HL-60 (cell line): ENCODE results near the gene TBC1D22A.

Experiments
- CTCF ChIP-seq: IDR thresholded peaks from one replicate; pipeline ENCODE4 v1.5.1; 2011; ENCODE audit warnings: low read length, control low read depth, inconsistent platforms; ENCODE audit not compliant: insufficient read depth
- POLR2AphosphoS5 ChIP-seq: IDR thresholded peaks from 2 replicates; pipeline ENCODE4 v1.6.1; 2012; ENCODE audit warnings: low read depth
- TF ChIP-seq, protein P1 (sequence below): IDR thresholded peaks from 2 replicates; pipeline ENCODE4 v1.6.1; 2012; ENCODE audit warnings: low read depth; ENCODE audit not compliant: insufficient replicate concordance

DNA sequence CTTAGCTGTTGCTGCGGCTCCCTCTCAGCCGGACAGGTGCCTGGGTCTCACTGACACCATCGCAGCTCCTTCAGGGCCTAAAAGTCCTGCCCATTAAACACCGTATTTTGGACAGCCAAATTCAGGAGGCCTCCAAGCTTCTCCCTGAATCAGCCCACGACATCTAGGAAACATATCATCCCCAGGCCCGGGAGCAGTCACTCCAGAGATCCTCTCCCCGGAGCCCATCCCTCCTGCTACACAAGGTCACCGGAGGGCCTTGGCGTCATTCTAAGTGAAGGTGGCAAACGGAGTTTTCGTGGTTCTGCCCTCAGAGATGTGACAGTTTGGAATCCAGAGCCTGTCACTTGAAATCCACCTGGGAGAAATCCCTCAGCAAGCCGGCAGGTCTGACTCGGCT is 232.5 kb downstream of the TBC1D22A start:
- TF ChIP-seq, protein P1, sequence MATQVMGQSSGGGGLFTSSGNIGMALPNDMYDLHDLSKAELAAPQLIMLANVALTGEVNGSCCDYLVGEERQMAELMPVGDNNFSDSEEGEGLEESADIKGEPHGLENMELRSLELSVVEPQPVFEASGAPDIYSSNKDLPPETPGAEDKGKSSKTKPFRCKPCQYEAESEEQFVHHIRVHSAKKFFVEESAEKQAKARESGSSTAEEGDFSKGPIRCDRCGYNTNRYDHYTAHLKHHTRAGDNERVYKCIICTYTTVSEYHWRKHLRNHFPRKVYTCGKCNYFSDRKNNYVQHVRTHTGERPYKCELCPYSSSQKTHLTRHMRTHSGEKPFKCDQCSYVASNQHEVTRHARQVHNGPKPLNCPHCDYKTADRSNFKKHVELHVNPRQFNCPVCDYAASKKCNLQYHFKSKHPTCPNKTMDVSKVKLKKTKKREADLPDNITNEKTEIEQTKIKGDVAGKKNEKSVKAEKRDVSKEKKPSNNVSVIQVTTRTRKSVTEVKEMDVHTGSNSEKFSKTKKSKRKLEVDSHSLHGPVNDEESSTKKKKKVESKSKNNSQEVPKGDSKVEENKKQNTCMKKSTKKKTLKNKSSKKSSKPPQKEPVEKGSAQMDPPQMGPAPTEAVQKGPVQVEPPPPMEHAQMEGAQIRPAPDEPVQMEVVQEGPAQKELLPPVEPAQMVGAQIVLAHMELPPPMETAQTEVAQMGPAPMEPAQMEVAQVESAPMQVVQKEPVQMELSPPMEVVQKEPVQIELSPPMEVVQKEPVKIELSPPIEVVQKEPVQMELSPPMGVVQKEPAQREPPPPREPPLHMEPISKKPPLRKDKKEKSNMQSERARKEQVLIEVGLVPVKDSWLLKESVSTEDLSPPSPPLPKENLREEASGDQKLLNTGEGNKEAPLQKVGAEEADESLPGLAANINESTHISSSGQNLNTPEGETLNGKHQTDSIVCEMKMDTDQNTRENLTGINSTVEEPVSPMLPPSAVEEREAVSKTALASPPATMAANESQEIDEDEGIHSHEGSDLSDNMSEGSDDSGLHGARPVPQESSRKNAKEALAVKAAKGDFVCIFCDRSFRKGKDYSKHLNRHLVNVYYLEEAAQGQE = no peak
- no peak for TF ChIP-seq CTCF
- TF ChIP-seq POLR2AphosphoS5 = no peak
